Mucosa of descending colon (tissue), 3 donors: Measurements from ENCODE around the gene KLRB1. TPM values are rescaled to one million over a fixed set of nuclear protein-coding genes. Genes with fewer than 3 reads are reported as not detected.
"Not testable (repeated sequence)": the region's sequence is repeated elsewhere in the genome, so short reads cannot be mapped to it uniquely, and the experiment has no call there.

ENCODE experiments used
- ATAC-seq: fragments of 200-7000 bp; cut with Tn5 transposase; one replicate; pipeline ENCODE4 v1.9.1; 2020; ENCODE audit warnings: mild to moderate bottlenecking, moderate library complexity
- DNase-seq, 3 donors: peaks; one replicate each; pipeline ENCODE4 v3.0.0-alpha.2; 2020
- H3K36me3 ChIP-seq: fragments of 200-600 bp; one replicate; pipeline ENCODE4 v1.8.0; 2021; ENCODE audit warnings: low read depth, mild to moderate bottlenecking
- H3K4me1 ChIP-seq: fragments of 200-600 bp; one replicate; pipeline ENCODE4 v1.8.0; 2021; ENCODE audit warnings: low read depth, mild to moderate bottlenecking
- H3K4me3 ChIP-seq: fragments of 200-600 bp; one replicate; pipeline ENCODE4 v1.8.0; 2021; ENCODE audit warnings: mild to moderate bottlenecking
- H3K9me3 ChIP-seq: fragments of 200-600 bp; one replicate; pipeline ENCODE4 v1.8.0; 2021; ENCODE audit warnings: mild to moderate bottlenecking
- intact Hi-C, 2 donors: fragments of 100-400 bp; cut with DNase I in 1 of 2; cut with micrococcal nuclease in 1 of 2; formaldehyde crosslinking; loops; one replicate each; pipeline versions ENCODE4 v1.11.0 to v1.11.1; 2022; cut with DNase I, micrococcal nuclease
- total RNA-seq, 3 donors: library from RNA; stranded (reverse); fragmentation: NEBNext Ultra II Directional in 2 of 3; extraction: Animal tissue kit (Norgen Biotek cat#: 25700) in 2 of 3; gene quantifications; one replicate each; pipeline versions ENCODE4 v1.2.1 to v1.2.4, GENCODE V29; 2021 to 2023
- TF ChIP-seq, protein P1 (sequence below): fragments of 200-600 bp; IDR thresholded peaks from one replicate; pipeline ENCODE4 v1.8.0; 2022; ENCODE audit warnings: antibody characterized with exemption, mild to moderate bottlenecking
- donor health status: DM: no; HTN: no; CAD: no; lungs with moderate emphysema.
- donor health status: DM: no; HTN: no; CAD: no.
- donor health status: DM: no; HTN: yes; CAD: no.

The KLRB1 gene
- total RNA-seq, 3 donors from 2014 or later: 1.5 to 2.1 (median 1.7) TPM

DNA sequence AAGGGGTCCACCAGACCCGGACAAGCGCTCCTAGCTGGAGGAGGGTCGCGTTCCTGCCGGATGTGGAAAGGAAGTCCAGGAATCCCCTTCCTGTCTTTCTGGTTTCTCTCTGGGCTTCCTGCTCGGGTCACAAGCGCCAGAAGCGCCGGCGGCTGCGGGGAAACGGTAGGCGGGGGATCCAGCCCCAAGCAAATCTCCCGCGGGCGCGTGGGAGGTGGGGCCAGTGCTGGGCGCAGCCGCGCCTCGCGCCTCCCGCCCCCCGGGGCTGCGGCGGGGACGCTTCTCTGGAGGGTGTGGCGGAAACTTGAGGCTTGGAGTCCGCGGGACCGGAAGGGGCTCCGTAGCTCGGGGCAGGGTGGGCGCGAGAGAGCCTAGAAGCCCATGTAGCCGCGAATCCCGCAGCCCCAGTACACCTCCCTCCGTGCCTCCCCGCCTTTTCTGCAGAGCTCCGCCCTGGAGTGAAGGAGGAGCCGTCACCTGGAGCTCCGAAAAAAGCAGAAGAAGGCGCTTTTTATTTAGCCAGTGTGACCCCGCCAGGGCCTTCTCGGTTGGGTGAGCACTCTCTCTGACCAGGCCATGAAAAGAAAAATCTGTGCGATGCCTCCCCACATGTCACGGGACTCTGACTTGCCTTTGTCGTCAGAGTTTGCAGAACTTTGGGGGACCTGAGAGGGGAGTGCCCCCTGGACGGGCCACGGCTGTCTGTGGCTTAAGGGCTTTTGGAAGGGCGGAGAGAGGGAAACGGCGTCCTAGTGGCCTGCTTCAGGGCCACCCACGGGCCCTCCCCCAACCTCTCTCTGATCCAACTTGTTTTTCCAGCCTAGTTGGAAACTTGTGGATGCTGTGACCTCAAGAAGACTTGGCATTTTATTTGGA lies 40.3 kb upstream of the KLRB1 start:
- intact Hi-C loops: no loop called here
- no peaks in the 10 kb centered on the region for H3K36me3 ChIP-seq
- ATAC-seq: peak; percentile 91

DNA sequence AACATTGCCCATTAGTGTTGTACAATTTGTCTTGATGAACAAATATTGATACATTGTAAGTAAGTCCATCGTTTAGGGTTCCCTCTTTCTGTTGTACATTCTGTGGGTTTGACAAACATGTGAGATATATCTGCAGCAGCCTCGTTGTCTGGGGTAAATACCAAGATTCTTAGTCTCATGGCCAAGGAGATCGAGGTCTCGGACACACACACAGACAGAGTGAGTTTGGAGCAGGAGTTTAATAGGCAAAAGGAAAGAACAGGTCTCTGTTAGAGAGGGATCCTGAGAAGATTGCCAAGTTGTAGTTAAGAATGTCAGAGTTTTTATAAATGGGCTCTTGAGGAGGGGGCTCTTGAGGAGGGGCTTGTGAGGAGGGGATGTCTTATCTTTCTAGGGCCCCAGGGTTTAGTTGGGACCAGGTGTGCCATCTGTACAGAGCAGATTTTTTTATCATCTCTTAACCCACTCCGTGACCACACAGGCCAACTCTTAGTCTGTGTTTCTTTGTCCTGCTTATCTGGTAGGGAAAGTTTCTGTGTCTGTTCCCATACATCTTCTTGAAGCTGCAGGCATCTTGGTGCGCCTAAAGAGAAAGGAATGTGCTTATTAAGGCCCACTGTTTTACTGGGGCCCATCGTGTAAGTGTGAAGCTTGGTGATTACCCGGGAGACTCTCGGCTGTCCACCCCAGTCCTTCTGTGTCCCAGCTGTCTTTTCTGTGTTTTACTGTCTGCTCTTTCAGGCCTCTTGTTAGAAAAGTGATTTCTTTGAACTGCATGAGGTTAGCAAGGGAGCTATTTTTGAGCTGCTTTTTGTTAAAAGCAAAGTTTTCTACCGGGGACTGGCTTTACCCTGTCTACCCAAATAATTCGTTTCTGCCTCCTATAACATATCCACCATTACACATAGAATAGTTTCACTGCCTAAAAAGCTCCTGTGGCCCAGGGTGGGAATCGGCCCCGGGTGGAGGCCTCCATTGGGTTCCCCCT lies 39.4 kb upstream of the KLRB1 start:
- Histone ChIP-seq H3K36me3 (no peaks in the 10 kb centered on the region), H3K4me1 (no peaks in the 10 kb centered on the region), H3K4me3 (no peak overlapping the region), H3K9me3 (no peaks in the 10 kb centered on the region)
- ATAC-seq (peak; percentile 1), DNase-seq (no peak)
- intact Hi-C loops: no loop called here
- TF ChIP-seq, protein P1, sequence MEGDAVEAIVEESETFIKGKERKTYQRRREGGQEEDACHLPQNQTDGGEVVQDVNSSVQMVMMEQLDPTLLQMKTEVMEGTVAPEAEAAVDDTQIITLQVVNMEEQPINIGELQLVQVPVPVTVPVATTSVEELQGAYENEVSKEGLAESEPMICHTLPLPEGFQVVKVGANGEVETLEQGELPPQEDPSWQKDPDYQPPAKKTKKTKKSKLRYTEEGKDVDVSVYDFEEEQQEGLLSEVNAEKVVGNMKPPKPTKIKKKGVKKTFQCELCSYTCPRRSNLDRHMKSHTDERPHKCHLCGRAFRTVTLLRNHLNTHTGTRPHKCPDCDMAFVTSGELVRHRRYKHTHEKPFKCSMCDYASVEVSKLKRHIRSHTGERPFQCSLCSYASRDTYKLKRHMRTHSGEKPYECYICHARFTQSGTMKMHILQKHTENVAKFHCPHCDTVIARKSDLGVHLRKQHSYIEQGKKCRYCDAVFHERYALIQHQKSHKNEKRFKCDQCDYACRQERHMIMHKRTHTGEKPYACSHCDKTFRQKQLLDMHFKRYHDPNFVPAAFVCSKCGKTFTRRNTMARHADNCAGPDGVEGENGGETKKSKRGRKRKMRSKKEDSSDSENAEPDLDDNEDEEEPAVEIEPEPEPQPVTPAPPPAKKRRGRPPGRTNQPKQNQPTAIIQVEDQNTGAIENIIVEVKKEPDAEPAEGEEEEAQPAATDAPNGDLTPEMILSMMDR: no peak

More for the DNA sequence above, 40.3 kb upstream of the KLRB1 start:
- TF ChIP-seq, protein P1: no peak
- peak; percentile 84 to 95 (median 89) for DNase-seq
- Histone ChIP-seq H3K4me1 (no peaks in the 10 kb centered on the region), H3K4me3 (peak overlapping the region; percentile 35), H3K9me3 (no peaks in the 10 kb centered on the region)

DNA sequence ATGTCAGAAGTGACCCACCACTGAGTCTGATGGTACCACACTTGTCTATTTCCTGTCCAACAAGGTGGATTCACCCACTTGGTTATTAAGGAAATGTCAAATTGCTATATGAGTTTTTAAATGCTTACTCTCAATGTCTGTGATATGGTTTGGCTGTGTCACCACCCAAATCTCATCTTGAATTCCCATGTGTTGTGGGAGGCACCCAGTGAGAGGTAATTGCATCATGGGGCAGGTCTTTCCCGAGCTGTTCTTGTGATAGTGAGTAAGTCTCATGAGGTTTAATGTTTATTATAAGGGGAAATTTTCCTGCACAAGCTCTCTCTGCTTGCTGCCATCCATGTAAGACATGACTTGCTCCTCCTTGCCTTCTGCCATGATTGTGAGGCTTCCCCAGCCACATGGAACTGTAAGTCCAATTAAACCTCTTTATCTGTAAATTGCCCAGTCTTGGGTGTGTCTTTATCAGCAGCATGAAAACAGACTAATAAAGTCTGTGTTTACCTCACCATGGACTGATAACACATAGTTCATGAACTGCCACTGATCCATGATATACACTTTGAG lies 37.4 kb upstream of the KLRB1 start:
- intact Hi-C loops, DNase-seq, H3K4me1 ChIP-seq, H3K36me3 ChIP-seq, H3K9me3 ChIP-seq, H3K4me3 ChIP-seq, ATAC-seq: not testable (repeated sequence)

DNA sequence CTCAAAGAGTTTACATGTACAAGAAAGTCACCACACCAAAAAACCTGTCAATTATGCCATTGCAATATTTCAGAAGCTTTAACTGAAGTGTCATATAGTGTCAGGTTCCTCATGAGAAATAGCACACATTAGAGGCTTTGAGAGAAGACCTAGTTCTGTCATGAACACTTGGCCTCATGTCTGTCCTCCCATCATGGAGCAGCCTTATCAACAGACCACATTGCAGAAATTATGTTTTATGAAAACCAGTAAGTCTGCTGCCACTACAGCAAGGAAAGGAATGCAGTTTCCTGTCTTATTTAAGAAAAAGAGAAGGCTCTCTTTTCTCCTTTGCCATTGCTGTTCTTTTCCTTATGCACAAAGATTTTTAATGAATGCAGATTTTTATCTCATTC lies 35.5 kb upstream of the KLRB1 start:
- ATAC-seq: no peak
- TF ChIP-seq, protein P1: no peak
- intact Hi-C loops: no loop called here
- Histone ChIP-seq H3K4me1 (no peaks in the 10 kb centered on the region), H3K4me3 (no peak overlapping the region), H3K36me3 (no peaks in the 10 kb centered on the region), H3K9me3 (no peaks in the 10 kb centered on the region)
- no peak for DNase-seq

DNA sequence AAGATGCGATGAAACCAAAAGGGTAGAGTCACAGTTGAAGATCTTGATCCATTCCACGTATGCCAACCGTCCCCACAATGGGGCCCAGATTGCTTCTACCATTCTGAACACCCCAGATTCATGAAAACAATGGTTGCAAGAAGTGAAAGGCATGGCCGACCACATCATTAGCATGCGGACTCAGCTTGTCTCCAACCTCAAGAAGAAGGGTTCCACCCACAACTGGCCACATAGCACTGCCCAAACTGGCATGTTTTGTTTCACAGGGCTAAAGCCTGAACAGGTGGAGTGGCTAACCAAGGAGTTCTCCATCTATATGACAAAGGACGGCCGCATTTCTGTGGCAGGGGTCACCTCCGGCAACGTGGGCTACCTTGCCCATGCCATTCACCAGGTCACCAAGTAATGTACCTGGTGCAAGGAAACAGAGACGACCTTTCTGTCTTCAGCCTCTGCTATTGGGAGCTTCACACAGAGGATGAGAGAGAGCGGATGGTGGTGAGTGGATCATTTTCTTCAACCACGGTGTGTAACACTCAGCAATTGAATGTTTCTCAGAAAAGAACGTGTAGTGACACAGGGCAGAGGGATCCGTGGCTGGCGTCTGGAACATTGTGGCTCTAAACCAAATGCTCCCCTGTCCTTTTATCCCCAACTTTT lies 35.0 kb upstream of the KLRB1 start:
- Histone ChIP-seq H3K9me3 (no peaks in the 10 kb centered on the region), H3K36me3 (no peaks in the 10 kb centered on the region), H3K4me3 (no peak overlapping the region), H3K4me1 (no peaks in the 10 kb centered on the region)
- intact Hi-C loops: no loop called here
- ATAC-seq (peak; percentile 43), DNase-seq (peak in 1 of 3 donors; percentile 21)
- TF ChIP-seq, protein P1: no peak
